Mesodermal cell (in vitro differentiated cells): ENCODE results near the gene HECTD4. TPM values are rescaled to one million over a fixed set of nuclear protein-coding genes. Genes with fewer than 3 reads are reported as not detected.
A peak's percentile ranks its signal among the peaks of the same experiment; 100 is the strongest.

ENCODE experiments used
- H3K27ac ChIP-seq: 2 replicates; pipeline ENCODE4 v1.7.0; 2013; ENCODE audit warnings: mild to moderate bottlenecking, low read depth, low read length, moderate library complexity; ENCODE audit not compliant: severe bottlenecking
- H3K36me3 ChIP-seq: 2 replicates; pipeline ENCODE4 v1.7.1; 2013; ENCODE audit warnings: mild to moderate bottlenecking, low read length, moderate library complexity; ENCODE audit not compliant: control insufficient read depth, insufficient read depth
- H3K4me1 ChIP-seq: one replicate; pipeline ENCODE4 v1.7.1; 2013; ENCODE audit warnings: mild to moderate bottlenecking, low read length; ENCODE audit not compliant: insufficient read depth, control insufficient read depth, poor library complexity, severe bottlenecking
- H3K4me3 ChIP-seq: 2 replicates; pipeline ENCODE4 v1.7.0; 2013; ENCODE audit warnings: low read length, control low read depth, mild to moderate bottlenecking; ENCODE audit not compliant: insufficient read depth, poor library complexity, severe bottlenecking; ENCODE audit errors: extremely low read depth
- H3K9me3 ChIP-seq: 2 replicates; pipeline ENCODE4 v1.7.1; 2013; ENCODE audit warnings: mild to moderate bottlenecking, low read length, moderate library complexity; ENCODE audit not compliant: control insufficient read depth
- WGBS, 2 experiments: methylation state at CpG; one replicate each; pipeline ENCODE4 v1.1.5; 2013; ENCODE audit warnings: missing lambda C conversion rate in 2 of 2; ENCODE audit not compliant: insufficient coverage in 2 of 2; 5-methylcytosine and 5-hydroxymethylcytosine counted together
- polyA plus RNA-seq, 2 experiments: library from polyadenylated mRNA; stranded (reverse); fragments of 50-300 nt; gene quantifications; one replicate each; pipeline ENCODE4 v1.2.3, GENCODE V29; 2013

Gene HECTD4
- polyA plus RNA-seq (2013, experiment 1 of 2): 17.5 TPM
- polyA plus RNA-seq (2013, experiment 2 of 2): 15.4 TPM

- Histone ChIP-seq H3K27ac (peak within 1 kb of the TSS; percentile 53), H3K4me3 (peak within 1 kb of the TSS; percentile 70), H3K9me3 (no peaks in the 10 kb centered on the region), H3K4me1 (peaks cover 3% of the 10 kb centered on the region), H3K36me3 (no peaks in the 10 kb centered on the region)
- 2 to 3% methylated on average over 73 to 97 of the region's 106 CpGs for WGBS, 2 experiments
These were observed at the start of gene HECTD4 for GRCh38 chr12:112381883-112382796. HECTD4 (minus strand) TSS chr12:112382431; CDS start chr12:112382128, 303 bp downstream.

- Histone ChIP-seq H3K4me3 (no peak overlapping the region), H3K4me1 (no peaks in the 10 kb centered on the region), H3K27ac (no peak overlapping the region), H3K9me3 (no peaks in the 10 kb centered on the region), H3K36me3 (peaks cover 39% of the 10 kb centered on the region)
- WGBS, 2 experiments: no CpG with 5 or more reads among the region's 3 CpGs
These were observed 49.7 kb upstream of the HECTD4 start for GRCh38 chr12:112431965-112432364.

GRCh38 chr12:112430929-112431328 is 48.7 kb upstream of the HECTD4 start:
- H3K4me1 ChIP-seq: no peaks in the 10 kb centered on the region
- no peak overlapping the region for H3K4me3 ChIP-seq
- H3K9me3 ChIP-seq: no peaks in the 10 kb centered on the region
- WGBS, 2 experiments: 90 to 93% methylated on average over 2 to 3 of the region's 5 CpGs
- H3K27ac ChIP-seq: no peak overlapping the region
- peaks cover 50% of the 10 kb centered on the region for H3K36me3 ChIP-seq

GRCh38 chr12:112427760-112428159 is 45.5 kb upstream of the HECTD4 start:
- Histone ChIP-seq H3K9me3 (no peaks in the 10 kb centered on the region), H3K27ac (no peak overlapping the region), H3K36me3 (peaks cover 53% of the 10 kb centered on the region), H3K4me1 (no peaks in the 10 kb centered on the region), H3K4me3 (no peak overlapping the region)
- WGBS, 2 experiments: 88 to 100% methylated on average over 1 to 2 of the region's 2 CpGs

- no peak overlapping the region for H3K27ac ChIP-seq
- no peaks in the 10 kb centered on the region for H3K4me1 ChIP-seq
- H3K36me3 ChIP-seq: peaks cover 63% of the 10 kb centered on the region
- WGBS, 2 experiments: 82 to 94% methylated on average over 4 to 6 of the region's 7 CpGs
- no peak overlapping the region for H3K4me3 ChIP-seq
- H3K9me3 ChIP-seq: no peaks in the 10 kb centered on the region
These were observed 43.6 kb upstream of the HECTD4 start for GRCh38 chr12:112425582-112426382.

GRCh38 chr12:112424126-112424525 is 41.9 kb upstream of the HECTD4 start:
- Histone ChIP-seq H3K27ac (no peak overlapping the region), H3K36me3 (peaks cover 52% of the 10 kb centered on the region), H3K4me3 (no peak overlapping the region), H3K9me3 (no peaks in the 10 kb centered on the region), H3K4me1 (no peaks in the 10 kb centered on the region)
- 93% methylated on average over 3 of the region's 3 CpGs for WGBS, 2 experiments

DNA sequence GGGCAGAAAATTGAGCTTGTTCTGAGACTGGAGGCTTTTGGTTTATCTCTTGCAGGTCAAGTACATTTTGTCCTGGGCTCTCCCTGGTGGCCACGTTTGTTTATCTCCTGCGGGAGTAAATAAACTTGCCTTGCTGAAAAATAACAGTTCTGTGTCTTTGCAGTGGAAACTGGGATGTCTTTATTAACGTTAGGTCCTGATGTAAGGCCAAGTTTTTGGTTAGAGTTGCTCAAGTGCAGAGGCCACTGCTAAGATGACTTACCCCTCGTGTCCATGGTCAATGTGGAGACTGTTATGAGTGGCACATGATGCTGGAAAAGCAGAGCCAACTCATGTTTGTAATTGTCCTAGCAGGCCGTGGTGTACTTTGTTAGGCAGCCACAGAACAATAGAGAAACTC is 40.3 kb upstream of the HECTD4 start:
- 88 to 90% methylated on average over 4 to 5 of the region's 5 CpGs for WGBS, 2 experiments

DNA sequence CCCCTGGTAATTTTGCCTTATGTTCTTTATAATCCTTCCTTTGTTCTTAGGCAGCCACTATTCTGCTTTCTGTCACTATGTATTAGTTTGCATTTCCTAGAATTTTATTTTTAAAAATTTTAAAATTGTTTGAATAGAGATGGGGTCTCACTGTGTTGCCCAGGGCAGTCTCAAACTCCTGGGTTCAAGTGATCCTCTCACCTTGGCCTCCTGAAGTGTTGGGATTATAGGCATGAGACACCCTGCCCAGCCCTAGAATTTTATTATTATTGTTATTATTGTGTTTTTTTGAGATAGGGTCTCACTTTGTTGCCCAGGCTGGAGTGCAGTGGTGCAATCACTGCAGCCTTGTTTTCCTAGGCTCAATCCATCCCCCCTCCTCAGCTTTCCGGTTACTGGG is 39.1 kb upstream of the HECTD4 start:
- 86% methylated on average over 1 of the region's 1 CpG; no CpG with 5 or more reads in 1 of the 2 experiments for whole genome bisulfite sequencing, 2 experiments
- no peak overlapping the region for H3K4me3 ChIP-seq
- no peaks in the 10 kb centered on the region for H3K9me3 ChIP-seq
- H3K27ac ChIP-seq: no peak overlapping the region
- no peaks in the 10 kb centered on the region for H3K4me1 ChIP-seq
- peaks cover 36% of the 10 kb centered on the region for H3K36me3 ChIP-seq

More for the DNA sequence above, 40.3 kb upstream of the HECTD4 start:
- Histone ChIP-seq H3K4me1 (no peaks in the 10 kb centered on the region), H3K27ac (no peak overlapping the region), H3K9me3 (no peaks in the 10 kb centered on the region), H3K4me3 (no peak overlapping the region), H3K36me3 (peaks cover 42% of the 10 kb centered on the region)

DNA sequence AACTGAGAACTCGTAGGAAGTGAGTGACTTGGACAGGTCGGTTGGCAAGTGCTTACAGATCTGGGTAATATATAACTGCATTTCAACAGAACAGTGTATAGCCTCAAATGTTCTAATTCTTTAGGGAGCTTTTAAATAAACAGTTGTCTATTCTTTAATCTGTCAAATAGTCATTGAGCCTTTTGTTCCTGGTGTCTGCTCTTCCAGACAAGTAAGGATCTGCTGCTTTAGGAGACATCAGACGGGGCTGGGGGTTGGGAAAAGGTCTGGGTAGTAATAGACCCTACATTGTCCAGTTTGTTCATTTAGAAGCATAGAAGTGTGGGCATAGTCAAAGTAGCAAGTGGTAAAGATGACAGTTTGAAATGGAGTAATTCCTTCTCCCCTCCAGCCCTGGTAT is 38.5 kb upstream of the HECTD4 start:
- 100% methylated on average over 1 of the region's 3 CpGs; no CpG with 5 or more reads in 1 of the 2 experiments for WGBS, 2 experiments
- Histone ChIP-seq H3K27ac (no peak overlapping the region), H3K4me1 (no peaks in the 10 kb centered on the region), H3K9me3 (no peaks in the 10 kb centered on the region), H3K4me3 (no peak overlapping the region), H3K36me3 (peaks cover 30% of the 10 kb centered on the region)

DNA sequence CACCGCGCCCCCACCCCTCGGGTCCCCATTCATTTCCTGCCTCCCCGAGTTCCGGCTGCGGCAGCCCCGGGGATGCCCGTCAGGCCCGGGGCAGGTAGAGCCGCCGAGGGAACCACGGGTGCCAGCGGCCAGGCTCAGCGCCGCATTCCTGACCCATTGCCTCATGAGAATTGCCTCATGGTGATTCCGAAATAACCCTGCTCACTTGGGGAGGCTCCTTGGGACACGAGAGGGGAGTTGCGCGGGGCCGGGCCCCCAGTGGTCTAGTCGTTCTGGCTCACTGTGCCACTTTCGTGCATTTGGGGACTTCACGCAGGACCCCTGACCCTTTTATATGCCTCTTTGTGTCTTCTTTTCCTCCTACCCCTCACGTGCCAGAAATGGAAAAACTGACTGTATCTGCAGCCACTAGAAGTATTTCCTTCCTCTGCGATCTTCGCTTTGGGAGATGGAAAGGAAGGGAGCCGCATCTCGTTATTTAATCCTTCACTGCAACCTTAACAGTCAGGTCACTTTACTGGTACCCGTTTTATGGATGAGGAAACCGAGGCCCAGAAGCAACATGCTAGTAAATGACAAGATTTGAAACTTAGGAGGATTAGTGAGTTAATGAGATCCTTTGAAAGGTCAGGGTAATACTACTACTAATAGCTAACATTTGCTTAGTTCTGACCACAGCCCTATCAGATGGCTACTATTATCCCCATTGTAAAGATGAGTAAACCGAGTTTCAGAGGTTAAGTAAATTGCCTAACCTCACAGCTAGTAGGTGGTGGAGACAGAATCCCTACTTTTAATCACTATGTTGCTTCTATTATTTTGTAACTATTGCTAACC is 37.3 kb upstream of the HECTD4 start:
- Histone ChIP-seq H3K27ac (peak overlapping the region; percentile 97), H3K36me3 (peaks cover 26% of the 10 kb centered on the region)
- WGBS, 2 experiments: 0% methylated on average over 22 to 23 of the region's 31 CpGs

More for the DNA sequence above, 37.3 kb upstream of the HECTD4 start:
- no peaks in the 10 kb centered on the region for H3K9me3 ChIP-seq
- no peaks in the 10 kb centered on the region for H3K4me1 ChIP-seq
- peak overlapping the region; percentile 84 for H3K4me3 ChIP-seq
